Omental fat pad (tissue), 4 donors: Measurements from ENCODE around the gene IGHMBP2. TPM values are rescaled to one million over a fixed set of nuclear protein-coding genes. Genes with fewer than 3 reads are reported as not detected.

Experiments
- ATAC-seq: fragments of 150-250 bp; one replicate; pipeline ENCODE4 v1.9.1; 2016; ENCODE audit warnings: mild to moderate bottlenecking, moderate library complexity; ENCODE audit not compliant: low FRiP score
- DNase-seq: peaks from one replicate; pipeline ENCODE4 v3.0.0-alpha.2; 2019; ENCODE audit warnings: low spot score
- CTCF ChIP-seq, 3 donors: fragments of 450-650 bp; IDR thresholded peaks; one replicate each; pipeline ENCODE4 v1.5.1; 2016 to 2017; ENCODE audit warnings: antibody characterized with exemption in 3 of 3, mild to moderate bottlenecking in 3 of 3, moderate library complexity in 2 of 3
- total RNA-seq, 4 donors: library from RNA; depleted of rRNA; stranded (reverse); fragments of >200 nt; gene quantifications; one replicate each; pipeline ENCODE4 v1.1.0, GENCODE V29; 2016

The IGHMBP2 gene
- total RNA-seq, 4 donors from 2014 or later = 8.7 to 23.4 (median 13.8) TPM

- ATAC-seq = no peak
These were observed 32.0 kb downstream of the IGHMBP2 start for GRCh38 chr11:68935516-68936357.

GRCh38 chr11:68936358-68936636, 32.6 kb downstream of the IGHMBP2 start:
- ATAC-seq = no peak
- TF ChIP-seq CTCF (IDR thresholded peaks at IDR 0.05) = no peak

More at GRCh38 chr11:68935516-68936357, 32.0 kb downstream of the IGHMBP2 start:
- DNase-seq = no peak
- no peak for TF ChIP-seq CTCF (IDR thresholded peaks at IDR 0.05)

GRCh38 chr11:68936676-68937620, 33.3 kb downstream of the IGHMBP2 start:
- ATAC-seq (no peak), DNase-seq (no peak)
- TF ChIP-seq CTCF (IDR thresholded peaks at IDR 0.05) = no peak

More at GRCh38 chr11:68936358-68936636, 32.6 kb downstream of the IGHMBP2 start:
- no peak for DNase-seq

GRCh38 chr11:68938088-68938487, 34.4 kb downstream of the IGHMBP2 start:
- ATAC-seq (no peak), DNase-seq (no peak)
- no peak for TF ChIP-seq CTCF (IDR thresholded peaks at IDR 0.05)

- ATAC-seq = no peak
- DNase-seq = no peak
- TF ChIP-seq CTCF (IDR thresholded peaks at IDR 0.05) = no peak
These were observed 35.3 kb downstream of the IGHMBP2 start for GRCh38 chr11:68938816-68939582.

GRCh38 chr11:68939583-68940555, 36.2 kb downstream of the IGHMBP2 start:
- TF ChIP-seq CTCF (IDR thresholded peaks at IDR 0.05) = no peak

More at GRCh38 chr11:68939583-68940555, 36.2 kb downstream of the IGHMBP2 start:
- no peak for ATAC-seq
- no peak for DNase-seq
